Stimulated activated CD8-positive, alpha-beta memory T cell treated with anti-CD3 and anti-CD28 coated beads, Interleukin-7, amount 100 ng/mL, for 4 hours (primary cell): ENCODE data around the gene TMEM82.

Experiments used
- DNase-seq, 2 donors: peaks; one replicate each; pipeline ENCODE4 v3.0.0-alpha.2; 2020; ENCODE audit warnings: low read depth in 2 of 2

TMEM82 gene

DNA sequence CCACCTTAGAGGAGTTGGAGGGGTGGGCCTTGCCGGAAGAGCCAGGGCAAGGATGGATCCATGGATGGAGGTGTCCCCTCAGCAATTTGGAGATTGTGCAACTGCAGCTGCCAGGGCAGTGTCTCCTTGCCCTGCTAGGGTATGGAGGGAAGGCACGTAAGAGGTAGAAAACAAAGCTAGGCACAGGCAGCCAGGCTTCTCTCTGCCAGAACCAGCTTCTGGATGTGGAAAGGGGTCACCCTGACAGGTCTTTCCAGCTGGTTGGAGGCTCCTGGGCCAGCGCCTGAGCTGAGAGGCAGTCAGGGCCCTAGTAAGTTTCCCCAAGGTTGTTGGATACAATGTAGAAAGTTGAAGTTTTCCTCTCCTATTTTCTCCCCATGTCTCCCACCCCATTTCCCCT lies 21.4 kb upstream of the TMEM82 start:
- DNase-seq = no peak

- no peak for DNase-seq
Measured at GRCh38 chr1:15722411-15722810, 19.9 kb upstream of the TMEM82 start.

DNA sequence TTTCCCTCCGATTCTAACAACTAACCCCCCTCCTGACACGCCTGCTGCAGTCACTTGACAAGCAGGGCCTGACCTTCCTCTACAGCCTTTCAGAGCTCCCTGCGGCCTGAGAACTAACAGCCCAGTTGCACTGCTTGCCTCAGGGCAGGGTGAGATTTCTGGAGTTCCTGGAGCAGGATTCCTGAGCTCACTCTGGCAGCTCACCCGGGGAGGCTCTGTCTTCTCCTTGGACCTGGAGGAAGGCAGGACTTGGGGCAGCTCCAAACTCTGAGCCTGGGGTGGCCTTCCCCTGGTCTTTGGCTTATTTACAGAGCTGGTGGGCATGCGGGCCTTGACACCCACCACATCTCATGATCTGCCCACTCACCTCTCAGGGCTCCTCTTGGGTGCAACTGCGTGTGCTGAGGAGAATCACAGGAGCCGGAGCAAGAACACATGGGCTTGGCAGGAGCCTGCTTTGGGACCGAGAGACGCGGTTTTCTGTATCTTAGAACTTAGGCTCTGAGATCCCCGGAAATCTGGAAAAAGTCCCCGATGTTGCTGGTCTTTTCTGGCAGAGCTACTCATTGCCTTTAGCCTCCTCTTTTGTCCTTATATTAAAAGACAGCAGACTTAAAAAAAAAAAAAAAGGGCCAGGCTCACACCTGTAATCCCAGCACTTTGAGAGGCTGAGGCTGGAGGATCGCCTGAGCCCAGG lies 19.3 kb upstream of the TMEM82 start:
- DNase-seq = no peak

DNA sequence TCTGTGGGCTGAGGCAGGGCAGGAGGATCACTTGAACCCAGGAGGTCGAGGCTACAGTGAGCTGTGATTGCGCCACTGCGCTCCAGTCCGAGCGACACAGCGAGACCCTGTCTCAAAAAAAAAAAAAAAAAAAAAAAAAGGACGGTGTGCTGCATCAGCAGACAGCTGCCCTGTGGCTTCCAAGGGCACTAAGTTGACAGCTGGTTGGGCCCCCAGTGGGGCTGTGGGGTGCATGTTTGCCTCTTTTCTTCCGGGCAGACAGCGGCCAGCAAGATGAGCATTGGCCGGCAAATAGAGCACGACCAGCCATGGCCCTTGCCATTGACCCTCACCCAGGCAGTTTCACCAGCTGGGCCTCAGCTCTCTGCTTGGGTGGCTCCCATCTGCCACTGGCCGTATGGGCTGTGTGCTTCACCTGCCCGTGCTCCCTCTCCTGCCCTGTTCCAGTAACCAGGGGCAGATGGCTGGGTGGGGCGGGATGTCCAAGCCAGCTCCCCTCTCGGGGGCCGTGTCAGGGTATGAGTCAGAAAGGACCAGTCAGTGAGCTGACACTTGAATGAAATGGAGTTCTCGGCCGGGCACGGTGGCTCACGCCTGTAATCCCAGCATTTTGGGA lies 18.6 kb upstream of the TMEM82 start:
- DNase-seq = no peak

GRCh38 chr1:15724949-15725880 lies 17.1 kb upstream of the TMEM82 start:
- DNase-seq = no peak

DNA sequence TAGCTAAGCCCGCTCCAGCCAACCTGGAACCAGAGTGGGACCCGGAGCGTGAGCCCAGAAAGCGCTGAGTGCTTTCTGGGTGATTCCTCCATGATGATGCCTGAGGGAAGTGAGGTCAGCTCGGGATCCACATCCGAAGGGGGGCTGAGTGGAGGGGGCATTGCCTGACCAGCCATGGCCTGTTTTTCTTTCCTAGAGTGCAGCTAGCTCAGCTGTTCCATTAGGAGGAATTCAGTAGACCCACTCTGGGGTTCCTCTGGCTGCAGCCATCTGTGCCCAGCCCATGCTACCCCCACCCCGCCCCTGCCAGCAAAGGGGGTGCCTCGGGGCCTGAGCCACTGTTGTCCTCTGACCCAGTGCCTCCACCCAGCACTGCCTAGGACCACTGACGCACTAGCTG lies 15.8 kb upstream of the TMEM82 start:
- no peak for DNase-seq

- no peak for DNase-seq
Measured at GRCh38 chr1:15727021-15727420, 15.3 kb upstream of the TMEM82 start.

DNA sequence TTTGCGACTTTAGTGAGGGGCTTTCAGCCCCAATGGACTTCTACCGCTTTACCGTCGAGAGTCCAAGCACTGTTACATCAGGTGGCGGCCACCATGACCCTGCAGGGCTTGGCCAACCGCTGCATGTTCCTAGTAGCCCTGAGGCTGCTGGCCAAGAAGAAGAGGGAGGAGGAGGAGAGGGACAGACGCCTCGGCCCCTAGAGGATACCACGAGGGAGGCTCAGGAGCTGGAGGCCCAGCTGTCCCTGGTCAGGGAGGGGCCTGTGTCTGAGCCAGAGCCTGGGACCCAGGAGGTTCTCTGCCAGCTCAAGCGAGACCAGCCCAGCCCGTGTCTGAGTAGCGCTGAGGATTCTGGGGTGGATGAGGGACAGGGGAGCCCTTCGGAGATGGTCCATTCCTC lies 14.9 kb upstream of the TMEM82 start:
- no peak for DNase-seq

GRCh38 chr1:15727866-15728534 lies 14.3 kb upstream of the TMEM82 start:
- DNase-seq = no peak

DNA sequence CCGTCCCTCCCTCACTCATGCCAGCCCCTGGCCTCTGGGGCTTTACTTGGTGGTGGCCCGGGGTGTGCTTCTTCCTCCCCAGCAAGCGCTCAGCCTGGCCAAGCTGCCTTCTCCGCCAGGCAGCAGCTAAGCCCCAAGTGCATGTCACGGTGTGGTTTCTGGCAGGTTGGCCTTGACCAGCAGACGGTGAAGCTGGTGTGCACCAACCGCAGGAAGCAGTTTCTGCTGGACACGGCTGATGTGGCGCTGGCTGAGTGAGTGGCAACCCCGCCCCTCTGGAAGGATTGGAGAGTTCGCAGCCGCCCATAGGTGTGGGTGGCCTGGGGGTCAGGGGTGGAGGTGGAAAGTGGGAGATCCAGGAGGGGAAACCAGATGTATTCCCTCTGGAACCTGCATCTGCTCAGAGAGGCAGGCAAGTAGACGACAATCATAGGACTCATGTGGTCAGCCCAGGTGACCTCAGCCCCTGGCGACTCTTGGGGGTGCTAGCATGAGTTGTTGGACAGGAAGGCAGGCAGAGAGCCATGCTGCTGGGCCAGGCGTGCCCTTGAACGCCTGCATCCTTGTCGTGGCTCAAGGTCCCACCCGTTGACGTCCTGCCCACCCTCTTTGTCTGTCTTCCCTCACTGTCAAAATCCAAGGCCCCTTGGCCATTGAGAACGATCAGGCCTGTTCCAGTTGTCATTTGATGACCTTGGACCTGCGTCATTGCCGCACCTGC lies 13.2 kb upstream of the TMEM82 start:
- no peak for DNase-seq

DNA sequence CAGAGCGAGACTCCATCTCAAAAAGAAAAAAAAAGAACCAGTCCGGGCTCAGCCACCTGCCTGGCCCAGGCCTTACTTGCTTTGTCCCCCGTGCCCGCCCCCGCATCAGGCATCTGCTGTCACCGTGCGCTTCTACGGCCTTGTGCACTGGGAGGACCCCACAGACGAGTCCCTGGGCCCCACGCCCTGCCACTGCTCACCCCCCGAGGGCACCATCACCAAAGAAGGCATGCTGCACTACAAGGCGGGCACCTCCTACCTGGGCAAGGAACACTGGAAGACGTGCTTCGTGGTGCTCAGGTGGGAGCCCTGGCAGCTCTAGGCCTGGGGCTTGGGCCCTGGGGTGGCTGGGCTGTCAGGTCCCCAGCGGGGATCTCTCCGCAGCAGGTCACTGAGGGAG lies 11.9 kb upstream of the TMEM82 start:
- no peak for DNase-seq

DNA sequence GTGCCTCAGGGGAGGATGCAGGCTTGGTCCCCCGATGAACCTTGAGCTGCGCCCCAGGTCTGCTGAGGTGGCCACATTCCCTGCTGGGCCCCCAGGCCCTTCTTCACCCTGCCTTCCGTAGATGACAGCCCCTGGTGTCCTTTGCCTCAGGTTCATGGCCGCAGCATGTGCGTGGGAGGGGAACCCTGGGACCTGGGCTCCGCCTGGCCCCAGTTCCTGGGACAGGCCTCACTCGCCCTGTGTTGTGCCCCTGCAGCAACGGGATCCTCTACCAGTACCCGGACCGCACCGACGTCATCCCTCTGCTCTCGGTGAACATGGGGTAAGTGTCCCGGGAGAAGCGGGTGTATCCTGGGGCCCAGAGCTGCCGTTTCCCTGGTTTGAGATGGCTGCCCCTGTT lies 11.4 kb upstream of the TMEM82 start:
- no peak for DNase-seq

GRCh38 chr1:15731735-15732685 lies 10.3 kb upstream of the TMEM82 start:
- DNase-seq = no peak

- no peak for DNase-seq
Measured at GRCh38 chr1:15732686-15733081, 9.6 kb upstream of the TMEM82 start.

- DNase-seq = no peak
Measured at GRCh38 chr1:15733218-15733725, 9.0 kb upstream of the TMEM82 start.

DNA sequence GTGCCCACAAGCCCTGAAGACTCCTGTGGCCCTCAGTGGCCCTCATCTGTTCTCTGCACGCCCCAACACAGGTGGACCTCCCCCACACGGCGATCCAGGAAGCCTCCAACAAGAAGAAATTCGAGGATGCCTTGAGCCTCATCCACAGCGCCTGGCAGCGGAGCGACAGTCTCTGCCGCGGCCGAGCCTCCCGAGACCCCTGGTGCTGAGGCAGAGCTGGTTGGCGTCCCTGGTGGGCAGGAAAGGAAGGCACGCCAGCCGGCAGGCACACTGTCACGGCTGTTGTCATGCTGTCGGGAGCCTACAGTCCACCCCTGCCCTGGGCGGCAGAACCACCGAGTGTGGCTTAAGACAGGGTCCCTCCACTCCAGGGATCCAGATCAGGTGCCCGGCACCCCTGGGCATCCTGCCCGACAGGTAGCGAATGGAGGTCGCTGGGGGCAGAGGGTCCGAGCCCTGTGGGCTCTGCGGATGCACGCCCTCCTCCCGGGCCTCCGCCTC lies 8.5 kb upstream of the TMEM82 start:
- DNase-seq = no peak

- DNase-seq = no peak
Measured at GRCh38 chr1:15734296-15734695, 8.0 kb upstream of the TMEM82 start.

DNA sequence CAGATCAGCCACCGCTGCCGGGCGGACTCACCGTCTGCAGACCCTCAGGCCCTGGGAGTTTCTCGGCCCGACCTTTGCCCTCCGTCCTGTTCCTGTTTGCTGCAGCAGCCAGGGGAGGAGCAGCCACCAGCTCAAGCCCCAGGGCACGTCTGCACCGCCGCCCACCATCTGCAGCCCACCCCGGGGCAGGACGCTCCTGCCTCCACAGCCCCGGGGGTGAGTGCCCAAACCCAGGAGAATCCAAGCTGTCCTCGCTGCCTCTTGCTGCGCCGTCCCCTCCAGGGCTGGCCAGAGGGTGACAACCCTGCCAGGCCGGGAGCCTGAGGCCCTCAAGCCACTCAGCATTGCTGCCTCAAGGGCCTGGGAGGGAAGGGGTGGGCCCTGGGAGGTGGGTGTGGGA lies 7.4 kb upstream of the TMEM82 start:
- no peak for DNase-seq

DNA sequence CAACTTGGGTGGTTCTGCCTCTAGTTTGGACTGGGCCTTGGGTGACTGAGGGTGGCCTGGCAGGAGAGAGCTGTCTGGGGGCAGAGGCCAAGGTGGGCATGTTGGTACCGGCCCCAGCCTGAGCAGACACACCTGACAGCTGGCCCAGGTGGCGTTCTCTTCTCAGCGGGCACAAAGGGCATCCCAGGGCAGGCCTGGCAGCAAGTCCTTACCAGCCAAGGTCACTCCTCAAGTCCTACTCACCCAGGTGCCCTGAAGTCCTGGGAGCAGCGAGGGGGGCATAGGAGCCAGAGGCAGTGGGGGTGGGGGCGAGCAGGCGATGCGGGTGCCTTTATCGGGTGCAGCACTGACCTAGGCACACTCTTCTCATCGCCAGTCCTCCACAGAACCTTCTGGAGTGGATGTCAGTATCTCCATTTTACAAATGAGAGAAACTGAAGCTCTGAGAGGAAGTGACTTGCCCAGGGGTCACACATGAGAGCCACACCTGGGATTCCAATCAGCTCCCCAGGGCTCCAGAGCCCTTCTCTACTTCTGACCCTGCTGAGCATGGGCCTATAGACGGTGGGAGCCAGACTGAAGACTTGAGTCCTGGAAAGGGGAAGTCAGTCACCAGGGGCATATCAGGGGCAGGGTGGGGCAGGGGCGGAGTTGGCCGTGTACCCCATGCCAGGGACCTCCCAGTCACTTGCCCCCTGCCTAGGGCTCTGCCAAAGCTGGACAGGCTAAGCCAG lies 6.8 kb upstream of the TMEM82 start:
- no peak for DNase-seq
